NCI-H1694 (cell line): ENCODE measurements around the gene LRRC25.
"Not testable (repeated sequence)": the region's sequence is repeated elsewhere in the genome, so short reads cannot be mapped to it uniquely, and the experiment has no call there.

Experiments
- DNase-seq: peaks from one replicate; lab custom pipeline; 2025; lab: John Stamatoyannopoulos, UW

The LRRC25 gene

GRCh38 chr19:18379803-18380747, 17.3 kb downstream of the LRRC25 start:
- no peak for DNase-seq

GRCh38 chr19:18377026-18377425, 20.4 kb downstream of the LRRC25 start:
- no peak for DNase-seq

- DNase-seq = no peak
Measured at GRCh38 chr19:18373892-18374629, 23.4 kb downstream of the LRRC25 start.

GRCh38 chr19:18373407-18373891, 24.0 kb downstream of the LRRC25 start:
- DNase-seq = no peak

- no peak for DNase-seq
Measured at GRCh38 chr19:18368504-18369222, 28.8 kb downstream of the LRRC25 start.

GRCh38 chr19:18366021-18366435, 31.4 kb downstream of the LRRC25 start:
- no peak for DNase-seq

GRCh38 chr19:18364826-18365528, 32.4 kb downstream of the LRRC25 start:
- DNase-seq = no peak

GRCh38 chr19:18364277-18364825, 33.1 kb downstream of the LRRC25 start:
- not testable (repeated sequence) for DNase-seq

- DNase-seq = no peak
Measured at GRCh38 chr19:18363787-18364186, 33.6 kb downstream of the LRRC25 start.

- no peak for DNase-seq
Measured at GRCh38 chr19:18362934-18363542, 34.4 kb downstream of the LRRC25 start.

GRCh38 chr19:18361646-18362045, 35.8 kb downstream of the LRRC25 start:
- DNase-seq = no peak

GRCh38 chr19:18357041-18357440, 40.4 kb downstream of the LRRC25 start:
- DNase-seq = no peak

GRCh38 chr19:18354743-18355142, 42.7 kb downstream of the LRRC25 start:
- DNase-seq = not testable (repeated sequence)

- no peak for DNase-seq
Measured at GRCh38 chr19:18353378-18354005, 43.9 kb downstream of the LRRC25 start.

- DNase-seq = no peak
Measured at GRCh38 chr19:18351544-18351943, 45.9 kb downstream of the LRRC25 start.

- no peak for DNase-seq
Measured at GRCh38 chr19:18350490-18350889, 46.9 kb downstream of the LRRC25 start.

- peak; percentile 28 for DNase-seq
Measured at GRCh38 chr19:18349524-18350128, 47.8 kb downstream of the LRRC25 start.

- not testable (repeated sequence) for DNase-seq
Measured at GRCh38 chr19:18348818-18349339, 48.5 kb downstream of the LRRC25 start.

GRCh38 chr19:18348171-18348570, 49.3 kb downstream of the LRRC25 start:
- DNase-seq = no peak

- DNase-seq = no peak
Measured at GRCh38 chr19:18346091-18346490, 51.3 kb downstream of the LRRC25 start.
